ENCODE measurements around the gene PDCD10. TPM values are rescaled to one million over a fixed set of nuclear protein-coding genes. Genes with fewer than 3 reads are reported as not detected.

PDCD10 gene
- total RNA-seq, 4 donors from 2014 or later, result 53.6 to 95.4 (median 68.5) TPM

- ATAC-seq, result no peak
- H3K27ac ChIP-seq, result no peak overlapping the region
Observed at GRCh38 chr3:167723025-167723512, 11.6 kb downstream of the PDCD10 start.

GRCh38 chr3:167718582-167718981 is 16.1 kb downstream of the PDCD10 start:
- Histone ChIP-seq H3K4me1 (peaks cover 0 to 4% (median 0%) of the 10 kb centered on the region in 3 donors), H3K9me3 (no peaks in the 10 kb centered on the region), H3K36me3 (peaks cover 7 to 39% of the 10 kb centered on the region in 2 donors), H3K4me3 (no peak overlapping the region), H3K27me3 (no peaks in the 10 kb centered on the region), H3K27ac (no peak overlapping the region)
- WGBS, 2 donors (ENCODE audit: low coverage in 1 of 2), result no CpG with 5 or more reads among the region's 1 CpG
- no peak for ATAC-seq
- TF ChIP-seq EP300 (IDR thresholded peaks at IDR 0.05), result no peak
- TF ChIP-seq CTCF (IDR thresholded peaks at IDR 0.05), result no peak
- no peak for TF ChIP-seq POLR2AphosphoS5 (IDR thresholded peaks at IDR 0.05)
- no peak for TF ChIP-seq POLR2A (IDR thresholded peaks at IDR 0.05)

More at GRCh38 chr3:167723025-167723512, 11.6 kb downstream of the PDCD10 start:
- WGBS, 2 donors (ENCODE audit: low coverage in 1 of 2), result 86 to 90% methylated on average over 4 of the region's 4 CpGs
- Histone ChIP-seq H3K9me3 (no peaks in the 10 kb centered on the region), H3K27me3 (no peaks in the 10 kb centered on the region), H3K4me3 (no peak overlapping the region), H3K4me1 (peaks cover 0 to 36% (median 5%) of the 10 kb centered on the region in 3 donors), H3K36me3 (peaks cover 3 to 27% of the 10 kb centered on the region in 2 donors)
- TF ChIP-seq EP300 (IDR thresholded peaks at IDR 0.05) (no peak), POLR2AphosphoS5 (IDR thresholded peaks at IDR 0.05) (no peak), CTCF (IDR thresholded peaks at IDR 0.05) (no peak), POLR2A (IDR thresholded peaks at IDR 0.05) (no peak)

GRCh38 chr3:167716920-167717319 is 17.8 kb downstream of the PDCD10 start:
- Histone ChIP-seq H3K27me3 (no peaks in the 10 kb centered on the region), H3K36me3 (peaks cover 7 to 36% of the 10 kb centered on the region in 2 donors), H3K27ac (no peak overlapping the region), H3K9me3 (no peaks in the 10 kb centered on the region), H3K4me1 (no peaks in the 10 kb centered on the region), H3K4me3 (no peak overlapping the region)
- ATAC-seq, result no peak
- TF ChIP-seq EP300 (IDR thresholded peaks at IDR 0.05) (no peak), POLR2AphosphoS5 (IDR thresholded peaks at IDR 0.05) (no peak), POLR2A (IDR thresholded peaks at IDR 0.05) (no peak), CTCF (IDR thresholded peaks at IDR 0.05) (no peak)
- 67 to 77% methylated on average over 2 of the region's 2 CpGs for WGBS, 2 donors (ENCODE audit: low coverage in 1 of 2)

- no peak for ATAC-seq
- TF ChIP-seq EP300 (IDR thresholded peaks at IDR 0.05), result no peak
- TF ChIP-seq POLR2AphosphoS5 (IDR thresholded peaks at IDR 0.05), result no peak
- TF ChIP-seq CTCF (IDR thresholded peaks at IDR 0.05), result no peak
- no peak for TF ChIP-seq POLR2A (IDR thresholded peaks at IDR 0.05)
- WGBS, 2 donors (ENCODE audit: low coverage in 1 of 2), result 89 to 100% methylated on average over 1 of the region's 1 CpG
- H3K4me3 ChIP-seq, result no peak overlapping the region
- H3K4me1 ChIP-seq, result no peaks in the 10 kb centered on the region
- no peak overlapping the region for H3K27ac ChIP-seq
- H3K36me3 ChIP-seq, result peaks cover 7 to 40% of the 10 kb centered on the region in 2 donors
- no peaks in the 10 kb centered on the region for H3K9me3 ChIP-seq
- H3K27me3 ChIP-seq, result no peaks in the 10 kb centered on the region
Observed at GRCh38 chr3:167714871-167715270, 19.8 kb downstream of the PDCD10 start.

GRCh38 chr3:167712445-167712844 is 22.2 kb downstream of the PDCD10 start:
- WGBS, 2 donors (ENCODE audit: low coverage in 1 of 2), result 92 to 93% methylated on average over 2 to 3 of the region's 3 CpGs
- H3K27me3 ChIP-seq, result no peaks in the 10 kb centered on the region
- H3K4me3 ChIP-seq, result no peak overlapping the region
- H3K36me3 ChIP-seq, result peaks cover 0 to 33% of the 10 kb centered on the region in 2 donors
- TF ChIP-seq EP300 (IDR thresholded peaks at IDR 0.05), result no peak
- H3K27ac ChIP-seq, result no peak overlapping the region
- no peak for ATAC-seq
- H3K9me3 ChIP-seq, result no peaks in the 10 kb centered on the region
- H3K4me1 ChIP-seq, result no peaks in the 10 kb centered on the region
